HepG2 (cell line): ENCODE measurements around the gene NXPH1. TPM values are rescaled to one million over a fixed set of nuclear protein-coding genes. Genes with fewer than 3 reads are reported as not detected.

ENCODE experiments used
- AGO1 ChIP-seq: fragments of 200-400 bp; formaldehyde crosslinking; IDR thresholded peaks from 2 replicates; pipeline ENCODE4 v1.6.1; 2017; ENCODE audit warnings: mild to moderate bottlenecking, low read depth, low read length, moderate library complexity; ENCODE audit not compliant: poor library complexity, severe bottlenecking
- CAMTA2 ChIP-seq: sonication (generic); formaldehyde crosslinking; IDR thresholded peaks from 2 replicates; pipeline ENCODE4 v1.4.0; 2020; ENCODE audit warnings: mild to moderate bottlenecking, missing genetic modification reagents, borderline replicate concordance
- CCAR2 ChIP-seq: fragments of 200-400 bp; formaldehyde crosslinking; optimal IDR thresholded peaks from 2 replicates; pipeline ENCODE3; 2018; ENCODE audit warnings: low read depth, mild to moderate bottlenecking, low read length, moderate library complexity
- FOXA1 ChIP-seq, 2 experiments: fragments of 450-650 bp in 1 of 2; sonication (generic) in 1 of 2; formaldehyde crosslinking in 1 of 2; IDR thresholded peaks; 2 replicates each; pipeline versions ENCODE4 v1.4.0 to v1.6.1; 2016 to 2020; ENCODE audit warnings: missing genetic modification reagents in 1 of 2
- GTF3A ChIP-seq: sonication (generic); formaldehyde crosslinking; conservative IDR thresholded peaks from 2 replicates; pipeline ENCODE4 v1.4.0; 2020; ENCODE audit warnings: mild to moderate bottlenecking, missing genetic modification reagents
- HMGA1 ChIP-seq: sonication (generic); formaldehyde crosslinking; conservative IDR thresholded peaks from 2 replicates; pipeline ENCODE4 v1.4.0; 2020; ENCODE audit warnings: missing genetic modification reagents
- ISL2 ChIP-seq: sonication (generic); formaldehyde crosslinking; IDR thresholded peaks from 2 replicates; pipeline ENCODE4 v1.5.0; 2020; ENCODE audit warnings: missing genetic modification reagents
- KDM2A ChIP-seq: sonication (generic); formaldehyde crosslinking; IDR thresholded peaks from 2 replicates; pipeline ENCODE4 v1.4.0; 2020; ENCODE audit warnings: low read depth, missing genetic modification reagents, borderline replicate concordance
- KDM5B ChIP-seq: sonication (generic); formaldehyde crosslinking; IDR thresholded peaks from 2 replicates; pipeline ENCODE4 v1.4.0; 2020; ENCODE audit warnings: missing genetic modification reagents, mild to moderate bottlenecking, borderline replicate concordance
- MAFG ChIP-seq: sonication (generic); formaldehyde crosslinking; IDR thresholded peaks from 2 replicates; pipeline ENCODE4 v1.5.1; 2020; ENCODE audit warnings: mild to moderate bottlenecking, missing genetic modification reagents
- MED8 ChIP-seq: sonication (generic); formaldehyde crosslinking; IDR thresholded peaks from 2 replicates; pipeline ENCODE4 v1.8.1; 2023; ENCODE audit warnings: mild to moderate bottlenecking, missing genetic modification reagents; ENCODE audit not compliant: insufficient replicate concordance
- MIER2 ChIP-seq: IDR thresholded peaks from 2 replicates; pipeline ENCODE4 v1.6.1; 2016; ENCODE audit warnings: missing biosample characterization, missing genetic modification reagents
- NFATC3 ChIP-seq: sonication (generic); formaldehyde crosslinking; IDR thresholded peaks from 2 replicates; pipeline ENCODE4 v1.5.1; 2020; ENCODE audit warnings: mild to moderate bottlenecking, missing genetic modification reagents
- NFYB ChIP-seq: sonication (generic); formaldehyde crosslinking; IDR thresholded peaks from 2 replicates; pipeline ENCODE4 v1.4.0; 2020; ENCODE audit warnings: missing genetic modification reagents
- NFYC ChIP-seq: IDR thresholded peaks from 2 replicates; pipeline ENCODE4 v1.6.1; 2016; ENCODE audit warnings: missing genetic modification reagents, missing compliant biosample characterization
- NR2F6 ChIP-seq, 2 experiments: IDR thresholded peaks; 2 replicates each; pipeline ENCODE4 v1.6.1; 2016; ENCODE audit warnings: antibody characterized with exemption in 1 of 2, mild to moderate bottlenecking in 1 of 2
- PHF5A ChIP-seq: IDR thresholded peaks from one replicate; pipeline ENCODE4 v1.6.1; 2018; ENCODE audit warnings: low read depth, missing genetic modification reagents; ENCODE audit not compliant: unreplicated experiment
- PITX1 ChIP-seq: sonication (generic); formaldehyde crosslinking; IDR thresholded peaks from 2 replicates; pipeline ENCODE4 v1.5.1; 2020; ENCODE audit warnings: mild to moderate bottlenecking, missing genetic modification reagents
- RXRA ChIP-seq: sonication (generic); formaldehyde crosslinking; IDR thresholded peaks from 2 replicates; pipeline ENCODE4 v1.5.1; 2020; ENCODE audit warnings: missing genetic modification reagents
- SP1 ChIP-seq, 2 experiments: fragments of 450-650 bp in 1 of 2; sonication (generic) in 1 of 2; formaldehyde crosslinking in 1 of 2; IDR thresholded peaks; 2 replicates each; pipeline versions ENCODE4 v1.4.0 to v1.6.1; 2016 to 2020; ENCODE audit warnings: missing genetic modification reagents in 1 of 2
- YEATS4 ChIP-seq: sonication (generic); formaldehyde crosslinking; IDR thresholded peaks from 2 replicates; pipeline ENCODE4 v1.4.0; 2020; ENCODE audit warnings: missing genetic modification reagents, borderline replicate concordance
- ZNF124 ChIP-seq: sonication (generic); formaldehyde crosslinking; IDR thresholded peaks from 2 replicates; pipeline ENCODE4 v1.4.0; 2020; ENCODE audit warnings: missing genetic modification reagents
- ZNF160 ChIP-seq: sonication (generic); formaldehyde crosslinking; IDR thresholded peaks from 2 replicates; pipeline ENCODE4 v1.8.0; 2022; ENCODE audit warnings: mild to moderate bottlenecking, inconsistent platforms, missing genetic modification reagents
- ZNF260 ChIP-seq: sonication (generic); formaldehyde crosslinking; IDR thresholded peaks from 2 replicates; pipeline ENCODE4 v1.4.0; 2020; ENCODE audit warnings: missing genetic modification reagents, low read depth, mild to moderate bottlenecking, borderline replicate concordance
- ZNF512 ChIP-seq: sonication (generic); formaldehyde crosslinking; IDR thresholded peaks from 2 replicates; pipeline ENCODE4 v1.4.0; 2020; ENCODE audit warnings: mild to moderate bottlenecking, missing genetic modification reagents
- ZNF713 ChIP-seq: sonication (generic); formaldehyde crosslinking; IDR thresholded peaks from 2 replicates; pipeline ENCODE4 v1.4.0; 2020; ENCODE audit warnings: mild to moderate bottlenecking, missing genetic modification reagents
- ZNF790 ChIP-seq: sonication (generic); formaldehyde crosslinking; IDR thresholded peaks from 2 replicates; pipeline ENCODE4 v1.8.0; 2022; ENCODE audit warnings: missing genetic modification reagents, mild to moderate bottlenecking, borderline replicate concordance
- polyA plus RNA-seq, 8 experiments: library from polyadenylated mRNA; depleted of rRNA in 3 of 8; stranded (reverse) in 7 of 8; unstranded in 1 of 8; fragments of >200 nt; fragmentation: Illumina TruSeq in 4 of 8; extraction: Trizol in 4 of 8; gene quantifications; 2 replicates each; pipeline versions ENCODE4 v1.2.1 to v1.2.3, GENCODE V29; 2011 to 2016; ENCODE audit warnings: low read depth in 4 of 8, missing spikeins in 1 of 8, mixed read lengths in 1 of 8; ENCODE audit not compliant: insufficient read depth in 1 of 8
- total RNA-seq, 5 experiments: library from RNA; depleted of rRNA; stranded (reverse); fragments of >200 nt; fragmentation: Illumina TruSeq; extraction: Trizol; gene quantifications; 2 replicates each; pipeline ENCODE4 v1.2.3, GENCODE V29; 2016; ENCODE audit warnings: low read depth in 1 of 5
- TF ChIP-seq, protein P1 (sequence below): sonication (generic); formaldehyde crosslinking; IDR thresholded peaks from 2 replicates; pipeline ENCODE4 v1.5.1; 2020; ENCODE audit warnings: missing genetic modification reagents, mild to moderate bottlenecking, borderline replicate concordance

NXPH1 gene
- total and polyA plus RNA-seq, 2 of the 13 experiments (the other 11 are each of a cell fraction or from before 2014, with no cell fraction given) = not detected

DNA sequence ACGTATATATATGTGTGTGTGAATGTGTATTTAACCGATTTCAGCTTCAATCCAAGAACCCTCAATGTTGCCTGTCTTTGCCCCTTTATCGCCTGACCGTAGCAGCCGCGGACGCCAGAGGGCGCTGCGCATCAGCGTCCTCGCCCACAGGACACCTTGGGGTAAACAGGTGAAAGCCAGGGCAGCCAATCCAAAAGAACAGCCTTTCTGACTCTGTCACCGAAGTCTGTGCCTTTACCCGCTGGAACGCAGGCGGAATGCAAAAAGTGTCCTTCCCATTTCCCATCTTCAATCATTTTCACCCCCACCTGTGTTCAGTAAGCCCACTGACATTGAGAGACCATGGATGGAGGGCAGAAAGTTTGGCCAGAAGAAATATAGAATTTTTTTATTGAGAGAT is 3.6 kb downstream of the NXPH1 start (continued):
- TF ChIP-seq ZNF512 (CRISPR knock-in tag) = no peak
- TF ChIP-seq AGO1 = no peak
- TF ChIP-seq MIER2 (CRISPR knock-in tag) = peak; percentile 84
- no peak for TF ChIP-seq ZNF124 (CRISPR knock-in tag)
- TF ChIP-seq ZNF713 (CRISPR knock-in tag) = no peak
- TF ChIP-seq YEATS4 (CRISPR knock-in tag) = no peak
- TF ChIP-seq, protein P1, sequence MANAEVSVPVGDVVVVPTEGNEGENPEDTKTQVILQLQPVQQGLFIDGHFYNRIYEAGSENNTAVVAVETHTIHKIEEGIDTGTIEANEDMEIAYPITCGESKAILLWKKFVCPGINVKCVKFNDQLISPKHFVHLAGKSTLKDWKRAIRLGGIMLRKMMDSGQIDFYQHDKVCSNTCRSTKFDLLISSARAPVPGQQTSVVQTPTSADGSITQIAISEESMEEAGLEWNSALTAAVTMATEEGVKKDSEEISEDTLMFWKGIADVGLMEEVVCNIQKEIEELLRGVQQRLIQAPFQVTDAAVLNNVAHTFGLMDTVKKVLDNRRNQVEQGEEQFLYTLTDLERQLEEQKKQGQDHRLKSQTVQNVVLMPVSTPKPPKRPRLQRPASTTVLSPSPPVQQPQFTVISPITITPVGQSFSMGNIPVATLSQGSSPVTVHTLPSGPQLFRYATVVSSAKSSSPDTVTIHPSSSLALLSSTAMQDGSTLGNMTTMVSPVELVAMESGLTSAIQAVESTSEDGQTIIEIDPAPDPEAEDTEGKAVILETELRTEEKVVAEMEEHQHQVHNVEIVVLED (CRISPR knock-in tag) = no peak
- TF ChIP-seq NFYB = peak; percentile 27; the same call in 1 of the 2 replicates
- no peak for TF ChIP-seq ZNF260
- no peak for TF ChIP-seq ZNF160 (CRISPR knock-in tag)
- no peak for TF ChIP-seq KDM5B
- no peak for TF ChIP-seq CCAR2
- no peak for TF ChIP-seq NR2F6 (IDR thresholded peaks at IDR 0.05)
- TF ChIP-seq NR2F6 (CRISPR knock-in tag; IDR thresholded peaks at IDR 0.05) = no peak
- no peak for TF ChIP-seq CAMTA2 (CRISPR knock-in tag)
- TF ChIP-seq SP1 (IDR thresholded peaks at IDR 0.05) = no peak
- no peak for TF ChIP-seq SP1 (CRISPR knock-in tag; IDR thresholded peaks at IDR 0.05)
- no peak for TF ChIP-seq MED8 (CRISPR knock-in tag)
- no peak for TF ChIP-seq HMGA1
- no peak for TF ChIP-seq ZNF790 (CRISPR knock-in tag)
- TF ChIP-seq KDM2A (CRISPR knock-in tag) = 0 out of 2 replicates have a peak, but pooled peaks have one; percentile 39
- TF ChIP-seq FOXA1 (IDR thresholded peaks at IDR 0.05) = no peak
- TF ChIP-seq FOXA1 (CRISPR knock-in tag; IDR thresholded peaks at IDR 0.05) = peak; percentile 58; the same call in 1 of the 2 replicates
- TF ChIP-seq NFATC3 (CRISPR knock-in tag) = no peak
- 0 out of 2 replicates have a peak, but pooled peaks have one; percentile 29 for TF ChIP-seq NFYC (CRISPR knock-in tag)
- no peak for TF ChIP-seq PITX1
- 0 out of 2 replicates have a peak, but pooled peaks have one; percentile 17 for TF ChIP-seq RXRA (CRISPR knock-in tag)
- TF ChIP-seq MAFG = no peak
- no peak for TF ChIP-seq ISL2 (CRISPR knock-in tag)
- no peak for TF ChIP-seq PHF5A
- no peak for TF ChIP-seq GTF3A (CRISPR knock-in tag)
